Measurements from ENCODE around the gene DHRS7C.

DNA sequence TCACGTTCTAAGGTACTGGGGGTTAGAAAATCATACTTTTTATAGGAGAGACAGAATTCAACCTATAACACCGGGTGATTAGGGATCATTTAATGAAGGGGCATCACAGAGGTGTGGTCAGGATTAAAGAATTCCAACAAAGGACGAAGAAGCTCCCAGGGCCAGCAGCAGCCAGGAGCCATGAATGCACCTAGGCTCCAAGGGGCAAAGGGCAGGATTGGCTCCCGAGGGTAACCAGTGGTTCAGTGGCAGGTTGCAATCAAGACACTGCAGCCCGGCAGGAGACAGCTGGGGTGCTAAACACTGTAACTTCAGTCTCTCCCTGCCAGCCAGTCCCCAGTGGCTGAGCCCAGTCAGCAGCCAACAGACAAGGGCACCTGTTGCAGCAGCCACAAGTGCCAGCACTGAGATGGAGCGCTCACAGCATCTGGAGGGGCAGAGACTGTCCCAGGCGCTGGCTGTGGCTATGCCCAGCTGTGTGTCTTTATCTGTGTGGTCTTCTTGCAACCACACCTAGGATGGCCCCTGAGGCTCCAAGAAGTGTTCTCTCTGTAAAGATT lies 23.9 kb downstream of the DHRS7C start:
- TF ChIP-seq, protein P1, sequence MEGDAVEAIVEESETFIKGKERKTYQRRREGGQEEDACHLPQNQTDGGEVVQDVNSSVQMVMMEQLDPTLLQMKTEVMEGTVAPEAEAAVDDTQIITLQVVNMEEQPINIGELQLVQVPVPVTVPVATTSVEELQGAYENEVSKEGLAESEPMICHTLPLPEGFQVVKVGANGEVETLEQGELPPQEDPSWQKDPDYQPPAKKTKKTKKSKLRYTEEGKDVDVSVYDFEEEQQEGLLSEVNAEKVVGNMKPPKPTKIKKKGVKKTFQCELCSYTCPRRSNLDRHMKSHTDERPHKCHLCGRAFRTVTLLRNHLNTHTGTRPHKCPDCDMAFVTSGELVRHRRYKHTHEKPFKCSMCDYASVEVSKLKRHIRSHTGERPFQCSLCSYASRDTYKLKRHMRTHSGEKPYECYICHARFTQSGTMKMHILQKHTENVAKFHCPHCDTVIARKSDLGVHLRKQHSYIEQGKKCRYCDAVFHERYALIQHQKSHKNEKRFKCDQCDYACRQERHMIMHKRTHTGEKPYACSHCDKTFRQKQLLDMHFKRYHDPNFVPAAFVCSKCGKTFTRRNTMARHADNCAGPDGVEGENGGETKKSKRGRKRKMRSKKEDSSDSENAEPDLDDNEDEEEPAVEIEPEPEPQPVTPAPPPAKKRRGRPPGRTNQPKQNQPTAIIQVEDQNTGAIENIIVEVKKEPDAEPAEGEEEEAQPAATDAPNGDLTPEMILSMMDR (IDR thresholded peaks at IDR 0.05) = no peak
- TF ChIP-seq POLR2A (IDR thresholded peaks at IDR 0.05) = no peak
